Heart left ventricle (tissue), 13 donors: ENCODE results near the gene CENPX.

Experiments used
- POLR2A ChIP-seq, 2 donors: fragments of 450-650 bp; IDR thresholded peaks; one replicate each; pipeline ENCODE4 v1.6.1; 2017; ENCODE audit warnings: antibody characterized with exemption in 2 of 2, mild to moderate bottlenecking in 2 of 2, moderate library complexity in 2 of 2
- TF ChIP-seq, protein P1 (sequence below), 12 donors: fragments of 200-600 bp; sonication (generic) in 4 of 12; IDR thresholded peaks; one replicate each; pipeline versions ENCODE4 v1.5.0 to v1.8.0; 2018 to 2022; ENCODE audit warnings: antibody characterized with exemption in 12 of 12, mild to moderate bottlenecking in 5 of 12
- donor health status: ischemic (EF 13 %, LVEDD 7.1; RV severe dilation, severe dysfunction).
- donor health status: DM: no; HTN: yes; CAD: no.
- donor health status: DM: no; HTN: no; CAD: no.
- donor health status: ischemic (EF 25% LVEDD 6.9; RV normal size, moderate dysfunction).
- donor health status: ischemic (EF 25% LVEDD 5.7; RV mildly dilated, moderate dysfunction).
- donor health status: ischemic (EF 35%, LVEDD 5.7; RV mildly dilated, moderate dysfunction).
- donor health status: nonischemic (EF 11% LVEDD 7.7; RV severe dilation, severe dysfunction).
- donor health status: DM: yes; HTN: yes; CAD: no.
- donor health status: PGD.
- donor health status: ischemic (EF 29% LVEDD 5.4; RV normal size, mild dysfunction).
- donor health status: nonischemic (EF 23%, LVEDD 6.1; RV moderate dilation, normal function).

DNA sequence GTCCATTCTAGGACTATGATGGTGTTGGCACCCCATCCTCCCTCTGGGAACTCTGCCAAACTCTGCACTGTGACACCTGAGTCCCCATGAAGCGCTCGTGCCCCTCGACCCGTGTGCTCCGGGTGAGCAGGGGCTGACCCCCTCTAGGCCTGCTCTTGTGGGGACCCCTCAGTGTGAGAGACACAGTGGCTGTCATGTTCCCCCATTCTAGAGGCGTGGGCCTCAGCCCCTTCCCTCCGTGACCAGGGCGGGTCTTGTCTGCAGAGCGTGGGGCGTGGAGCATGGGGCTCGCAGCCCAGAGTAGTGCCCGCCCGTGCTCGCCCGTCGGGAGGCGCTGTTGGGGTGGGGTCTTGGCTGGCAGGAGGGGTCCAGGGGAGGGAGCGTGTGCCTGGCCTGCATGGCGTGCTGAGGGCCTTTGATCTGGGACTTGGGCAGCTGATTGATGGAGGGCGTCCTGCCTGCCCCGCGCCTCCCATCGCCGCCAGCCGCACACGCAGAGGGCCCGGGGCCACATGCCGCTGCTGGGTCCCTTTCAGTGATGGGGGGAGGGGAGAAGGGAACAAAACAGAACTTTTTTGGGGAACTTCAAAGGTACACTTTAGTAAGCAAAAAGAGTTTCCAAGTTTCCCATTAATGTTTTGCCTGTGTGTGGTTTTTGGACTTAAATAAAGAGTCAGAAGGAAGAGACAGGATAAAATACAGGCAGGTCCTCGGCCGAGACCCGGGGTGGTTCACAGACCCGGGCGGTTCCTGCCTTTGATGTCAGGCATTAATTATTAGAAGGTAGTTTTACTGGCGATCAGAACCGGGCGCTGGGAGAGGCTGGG is 22.5 kb downstream of the CENPX start:
- TF ChIP-seq, protein P1, sequence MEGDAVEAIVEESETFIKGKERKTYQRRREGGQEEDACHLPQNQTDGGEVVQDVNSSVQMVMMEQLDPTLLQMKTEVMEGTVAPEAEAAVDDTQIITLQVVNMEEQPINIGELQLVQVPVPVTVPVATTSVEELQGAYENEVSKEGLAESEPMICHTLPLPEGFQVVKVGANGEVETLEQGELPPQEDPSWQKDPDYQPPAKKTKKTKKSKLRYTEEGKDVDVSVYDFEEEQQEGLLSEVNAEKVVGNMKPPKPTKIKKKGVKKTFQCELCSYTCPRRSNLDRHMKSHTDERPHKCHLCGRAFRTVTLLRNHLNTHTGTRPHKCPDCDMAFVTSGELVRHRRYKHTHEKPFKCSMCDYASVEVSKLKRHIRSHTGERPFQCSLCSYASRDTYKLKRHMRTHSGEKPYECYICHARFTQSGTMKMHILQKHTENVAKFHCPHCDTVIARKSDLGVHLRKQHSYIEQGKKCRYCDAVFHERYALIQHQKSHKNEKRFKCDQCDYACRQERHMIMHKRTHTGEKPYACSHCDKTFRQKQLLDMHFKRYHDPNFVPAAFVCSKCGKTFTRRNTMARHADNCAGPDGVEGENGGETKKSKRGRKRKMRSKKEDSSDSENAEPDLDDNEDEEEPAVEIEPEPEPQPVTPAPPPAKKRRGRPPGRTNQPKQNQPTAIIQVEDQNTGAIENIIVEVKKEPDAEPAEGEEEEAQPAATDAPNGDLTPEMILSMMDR (IDR thresholded peaks at IDR 0.05), result no peak
- TF ChIP-seq POLR2A (IDR thresholded peaks at IDR 0.05), result no peak
